Mesenteric fat pad (tissue), 1 donor: ENCODE measurements around the gene PPP1R14C. TPM values are rescaled to one million over a fixed set of nuclear protein-coding genes. Genes with fewer than 3 reads are reported as not detected.
"Not testable (repeated sequence)": the region's sequence is repeated elsewhere in the genome, so short reads cannot be mapped to it uniquely, and the experiment has no call there.

Experiments used
- DNase-seq: peaks from one replicate; pipeline ENCODE4 v3.0.0-alpha.2; 2020; ENCODE audit warnings: low spot score
- total RNA-seq: library from RNA; stranded (reverse); fragmentation: NEBNext Ultra II Directional; extraction: Animal tissue kit (Norgen Biotek cat#: 25700); gene quantifications from one replicate; pipeline ENCODE4 v1.2.1, GENCODE V29; 2021
- donor health status: DM: yes; HTN: yes; CAD: no.

Gene PPP1R14C
- total RNA-seq, 1 donor from 2014 or later, result 0.26 TPM

DNA sequence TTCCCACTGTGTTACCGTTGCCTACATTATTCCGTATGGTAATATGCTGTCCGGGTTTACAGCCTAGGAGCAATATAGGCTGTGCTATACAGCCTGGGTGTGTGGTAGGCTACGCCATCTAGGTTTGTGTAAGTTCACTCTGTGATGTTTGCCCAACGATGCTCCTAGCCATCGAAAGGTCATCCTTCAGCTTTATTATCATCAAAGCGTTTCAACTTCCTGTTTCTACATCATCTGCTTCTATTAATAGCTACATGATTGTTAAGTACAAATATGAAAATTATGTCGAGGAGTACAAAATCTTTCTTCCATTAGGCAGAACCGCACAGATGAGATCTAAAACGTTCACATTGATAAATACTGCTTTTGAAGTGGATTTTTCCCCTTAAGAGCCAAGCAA is 69.9 kb downstream of the PPP1R14C start:
- DNase-seq, result no peak

DNA sequence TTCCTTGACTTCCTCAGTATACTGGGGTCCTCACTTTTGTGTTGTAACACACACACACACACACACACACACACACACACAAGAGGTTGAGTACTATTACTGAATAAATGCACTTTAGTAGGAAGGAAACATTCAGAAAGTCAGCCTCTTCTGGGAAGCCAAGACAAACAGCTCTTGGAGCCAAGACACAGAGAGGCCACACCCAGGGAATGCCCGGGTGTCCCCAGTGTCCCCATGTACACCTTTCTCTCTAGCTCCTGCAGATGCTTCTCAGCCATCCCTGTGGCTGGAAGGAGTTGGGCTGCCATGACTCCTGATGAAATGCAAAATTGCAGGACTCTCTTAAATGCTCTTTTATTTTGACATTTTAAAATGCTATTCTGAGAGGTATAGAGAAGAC is 70.5 kb downstream of the PPP1R14C start:
- no peak for DNase-seq

DNA sequence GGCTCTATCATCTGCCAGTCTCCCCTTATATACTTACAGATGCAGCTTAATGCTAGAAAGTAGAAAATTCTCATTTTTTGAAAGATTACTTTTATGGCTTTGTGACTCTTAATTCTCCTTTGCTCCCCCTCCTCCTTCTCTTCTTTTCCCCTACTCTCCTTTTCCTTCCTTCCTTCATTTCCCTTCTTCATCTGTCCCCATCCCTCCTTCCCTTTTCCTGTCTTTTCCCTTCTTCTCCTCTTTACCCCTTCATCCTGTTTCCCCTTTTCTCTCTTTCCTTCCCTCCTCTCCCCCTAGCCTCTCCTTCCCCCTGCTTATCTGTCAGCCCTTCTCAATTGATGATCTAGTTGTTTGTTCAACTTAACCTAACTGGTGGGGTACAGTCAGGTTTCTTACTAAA is 71.5 kb downstream of the PPP1R14C start:
- DNase-seq, result no peak

DNA sequence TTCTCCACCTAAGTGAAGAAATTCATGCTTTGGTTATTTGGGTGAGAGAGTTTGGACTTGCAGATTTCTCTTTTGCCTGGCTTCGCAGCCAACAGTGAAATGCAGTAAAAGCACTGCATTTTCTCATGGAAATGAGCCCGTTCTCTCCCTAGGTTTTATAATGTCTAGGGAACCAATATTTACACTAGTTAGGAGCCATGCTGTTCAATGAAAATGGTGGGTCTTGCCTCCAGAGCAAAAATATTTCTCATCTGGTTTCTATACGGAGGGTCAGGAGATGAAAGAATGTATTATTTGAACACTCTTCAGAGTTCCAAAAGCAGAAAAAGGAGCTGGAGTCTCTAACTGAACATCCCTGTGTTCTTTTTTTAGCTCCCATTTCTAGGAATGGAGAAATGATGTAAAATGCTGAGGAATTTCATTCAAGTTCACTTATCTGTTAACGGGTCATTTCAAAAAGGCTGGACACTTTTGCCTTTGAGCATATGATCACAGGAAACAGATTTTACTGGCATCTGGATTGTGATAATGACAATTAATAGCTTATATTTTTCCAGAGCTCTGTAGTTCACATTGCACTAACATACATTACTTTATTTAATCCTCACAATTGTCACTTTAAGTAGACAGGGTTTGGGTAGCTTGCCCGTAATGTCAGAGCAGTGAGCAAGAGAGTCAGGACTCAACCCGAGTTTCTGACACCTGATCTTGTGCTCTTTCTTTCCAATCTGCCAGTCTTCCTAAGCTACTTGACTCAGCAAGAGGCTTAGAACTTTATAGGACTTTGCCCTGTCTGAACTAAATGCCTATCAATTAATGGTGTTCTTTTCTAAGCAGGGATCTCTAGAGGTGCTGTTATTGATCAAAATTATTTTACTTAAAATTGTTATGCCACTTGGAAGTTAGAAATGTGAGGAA is 78.0 kb downstream of the PPP1R14C start:
- no peak for DNase-seq

DNA sequence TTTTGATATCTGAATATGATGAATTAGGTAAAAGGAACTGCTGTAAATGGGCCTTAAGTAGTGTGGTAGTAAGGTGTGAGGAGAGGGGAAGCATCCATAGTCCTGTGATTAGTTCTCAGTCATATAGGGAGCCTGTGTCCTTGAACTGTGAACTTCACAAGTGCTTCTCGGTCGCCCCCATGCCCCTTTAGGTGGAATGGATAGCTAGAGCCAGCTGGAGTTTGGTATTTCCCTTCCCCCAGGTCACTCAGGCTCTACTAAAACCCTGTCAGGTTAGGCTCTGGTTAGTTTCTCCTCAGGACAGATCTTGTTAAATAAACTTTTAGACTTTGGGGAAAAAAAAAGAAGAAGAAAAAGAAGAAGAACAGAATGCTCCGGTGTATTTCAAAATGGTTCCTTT is 82.0 kb downstream of the PPP1R14C start:
- no peak for DNase-seq

DNA sequence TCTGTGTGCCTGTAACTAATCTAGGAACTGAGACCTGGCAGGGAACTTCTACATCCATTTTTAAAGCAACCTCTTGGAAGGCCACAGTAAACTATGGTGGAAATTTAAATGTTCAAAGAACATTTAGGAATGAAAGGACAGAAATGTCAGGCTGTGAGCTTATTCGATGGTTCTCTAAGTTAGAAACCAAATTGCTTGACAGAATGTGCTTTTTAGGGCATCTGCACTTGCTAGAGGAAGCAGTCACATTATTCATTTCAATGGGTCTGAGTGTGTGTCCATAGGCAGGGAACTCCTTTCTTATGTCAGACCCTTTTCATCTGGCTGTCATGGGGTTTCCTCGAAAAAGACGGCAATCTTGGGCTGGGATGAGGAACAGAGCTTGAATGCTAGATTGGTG is 84.4 kb downstream of the PPP1R14C start:
- no peak for DNase-seq

DNA sequence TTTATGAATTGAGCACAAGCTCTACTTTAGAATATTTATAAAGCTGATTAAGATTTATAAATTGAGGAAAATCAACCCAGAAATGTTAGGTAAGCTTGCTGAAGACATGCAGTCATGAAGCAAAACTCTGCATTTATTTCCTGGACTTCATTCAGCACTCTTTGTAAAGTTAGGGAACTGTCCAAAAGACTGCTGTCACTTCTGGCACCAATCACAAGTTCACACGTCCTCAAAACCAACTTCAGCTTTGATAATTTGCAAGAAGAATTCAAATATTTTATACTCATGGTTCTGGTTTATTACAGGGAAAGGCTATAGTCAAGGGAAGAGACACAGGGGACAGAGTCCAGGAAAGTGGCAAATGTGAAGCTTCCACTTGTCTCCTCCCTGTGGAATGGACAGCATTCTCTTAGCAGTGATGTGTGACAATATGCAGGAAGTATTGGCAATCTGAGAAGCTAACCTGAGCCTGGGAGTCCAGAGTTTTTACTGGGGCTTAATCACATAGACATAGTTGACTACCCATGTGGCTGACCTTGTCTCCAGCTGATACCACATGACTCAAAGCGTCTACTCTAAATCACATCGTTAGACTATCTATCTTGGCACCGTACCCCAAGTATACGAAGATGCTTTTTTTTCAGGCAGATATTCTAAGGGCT is 85.4 kb downstream of the PPP1R14C start:
- DNase-seq, result no peak

DNA sequence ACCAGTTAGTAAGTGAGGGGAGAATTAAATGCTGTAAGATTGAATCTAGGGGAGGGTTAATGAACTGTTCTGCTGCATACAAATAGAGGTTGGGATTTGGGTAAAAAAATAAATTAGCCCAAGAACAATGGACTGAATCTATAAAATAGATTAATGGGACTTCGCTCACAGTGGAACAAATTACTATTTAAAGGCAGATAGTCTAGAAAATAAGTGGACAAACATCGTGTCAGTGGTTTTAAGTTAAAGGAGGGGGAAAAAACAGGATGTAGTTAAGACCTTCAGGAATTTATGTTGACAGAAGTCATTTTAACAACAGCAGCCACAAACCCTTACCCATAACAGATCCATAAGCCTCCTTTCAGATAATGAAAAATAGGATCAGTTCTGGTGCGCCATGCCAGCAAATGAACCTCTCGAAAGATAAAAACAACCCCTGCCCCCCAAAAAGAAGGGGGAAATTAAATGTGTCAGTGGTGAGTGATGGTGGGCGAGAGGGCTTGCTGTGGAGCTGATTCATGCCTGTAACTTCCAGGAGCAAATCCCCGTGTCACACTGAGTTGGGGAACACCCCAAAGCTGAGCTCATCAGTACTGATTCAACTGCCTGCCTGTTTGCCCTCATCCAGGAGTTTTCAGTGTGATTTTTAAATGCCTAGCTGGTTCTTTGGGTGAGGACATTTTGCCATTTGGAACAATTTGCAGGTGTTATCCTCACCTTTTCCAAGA is 86.8 kb downstream of the PPP1R14C start:
- no peak for DNase-seq

DNA sequence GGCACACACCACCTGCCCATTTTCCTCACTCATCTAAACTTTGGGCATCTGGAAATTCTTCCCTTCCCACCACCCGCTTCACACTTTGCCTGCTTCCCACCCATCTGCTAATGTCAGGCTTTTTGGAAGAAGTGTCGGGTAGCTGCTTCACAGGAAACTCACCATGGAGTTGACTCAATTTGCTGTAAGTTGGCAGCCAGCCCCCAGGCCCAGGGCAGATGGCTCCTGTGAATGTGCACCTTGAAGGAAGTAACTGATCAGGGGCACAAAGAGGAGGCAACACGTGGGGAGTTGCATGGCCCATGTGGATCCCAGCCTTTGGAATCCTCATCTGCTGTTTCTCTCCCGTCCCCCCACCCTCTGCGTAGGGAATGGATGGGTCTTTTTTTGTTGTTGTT is 87.3 kb downstream of the PPP1R14C start:
- DNase-seq, result no peak

DNA sequence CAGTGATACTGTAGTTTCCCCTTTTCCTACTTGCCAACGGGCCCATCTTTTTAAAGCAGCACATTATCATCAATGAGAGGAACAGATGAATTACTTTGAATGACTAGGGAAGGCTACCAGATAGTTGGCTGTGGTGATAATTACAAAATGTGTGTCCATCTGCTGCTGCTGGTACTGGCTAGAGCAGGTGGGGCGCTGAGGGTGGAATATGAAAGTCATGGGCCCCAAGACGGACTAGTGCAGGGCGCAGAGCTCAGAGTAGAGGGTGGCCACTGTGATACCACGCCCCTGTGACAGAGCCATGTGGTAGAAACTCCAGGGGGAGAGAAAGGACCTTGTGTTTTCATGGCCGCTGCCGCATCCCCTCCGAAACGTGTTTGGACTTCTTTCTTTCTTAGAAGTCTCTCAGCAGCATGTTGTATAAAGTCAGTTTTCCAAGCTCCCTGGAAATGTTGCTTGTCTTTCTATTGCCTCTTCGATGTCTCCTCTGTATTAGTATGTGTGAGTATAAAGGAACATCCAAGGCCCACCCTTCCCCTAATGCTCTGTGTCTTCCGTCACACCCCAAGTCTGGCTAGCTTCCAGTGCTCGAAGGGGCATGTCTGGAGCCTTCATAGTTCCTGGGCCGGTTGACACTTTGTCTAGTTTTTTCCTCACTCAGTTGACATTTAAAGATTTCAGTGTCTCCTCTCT is 88.1 kb downstream of the PPP1R14C start:
- no peak for DNase-seq

DNA sequence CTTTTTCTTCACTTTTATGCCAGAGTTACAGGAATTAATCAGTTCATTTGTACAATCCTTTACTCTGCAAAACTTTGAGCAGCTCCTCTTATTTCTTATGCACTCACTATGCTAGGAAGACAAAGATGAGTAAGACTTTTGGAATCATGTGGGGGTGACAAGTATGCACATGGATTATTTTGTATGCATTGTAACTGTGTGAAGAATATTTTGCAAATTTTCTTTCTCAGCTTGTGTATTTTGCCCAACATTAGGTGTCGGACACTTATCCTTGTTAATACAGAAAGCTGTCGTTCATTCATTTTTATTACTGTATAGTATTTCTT is 88.6 kb downstream of the PPP1R14C start:
- DNase-seq, result no peak

DNA sequence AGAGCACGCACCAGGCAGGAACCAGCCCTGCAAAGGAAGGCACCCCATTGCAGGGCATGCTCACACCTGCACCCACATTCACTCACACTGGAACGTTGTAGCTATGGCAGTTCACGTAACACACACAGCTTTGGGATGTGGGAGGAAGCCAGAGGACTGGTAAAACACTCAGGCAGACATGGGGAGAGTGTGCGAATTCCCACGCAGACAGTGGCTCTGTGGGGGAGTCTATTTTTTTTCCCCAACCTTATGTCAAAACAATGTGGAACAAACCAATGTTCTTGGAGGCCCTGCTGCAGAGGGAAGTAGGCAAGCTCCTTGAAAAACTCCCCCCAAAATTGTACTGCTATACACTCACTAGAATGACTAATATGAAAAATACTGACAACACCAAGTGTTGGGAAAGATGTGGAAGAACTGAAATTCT is 91.0 kb downstream of the PPP1R14C start:
- DNase-seq, result no peak

DNA sequence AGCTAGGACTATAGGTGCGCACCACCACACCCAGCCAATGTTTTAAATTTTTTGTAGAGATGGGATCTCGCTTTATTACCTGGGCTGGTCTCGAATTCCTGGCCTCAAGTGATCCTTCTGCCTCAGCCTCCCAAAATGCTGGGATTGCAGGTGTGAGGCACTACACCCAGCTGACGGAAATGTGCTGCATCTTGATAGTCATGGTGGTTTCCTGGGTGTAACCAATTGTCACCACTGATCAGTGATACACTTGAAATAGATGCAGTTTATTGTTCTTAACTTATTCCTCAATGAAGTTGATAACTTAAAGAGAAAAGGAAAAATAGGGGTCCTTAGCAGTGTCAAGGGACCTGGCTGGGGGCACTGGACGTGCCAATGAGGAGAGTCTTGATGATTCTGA is 92.4 kb downstream of the PPP1R14C start:
- no peak for DNase-seq

DNA sequence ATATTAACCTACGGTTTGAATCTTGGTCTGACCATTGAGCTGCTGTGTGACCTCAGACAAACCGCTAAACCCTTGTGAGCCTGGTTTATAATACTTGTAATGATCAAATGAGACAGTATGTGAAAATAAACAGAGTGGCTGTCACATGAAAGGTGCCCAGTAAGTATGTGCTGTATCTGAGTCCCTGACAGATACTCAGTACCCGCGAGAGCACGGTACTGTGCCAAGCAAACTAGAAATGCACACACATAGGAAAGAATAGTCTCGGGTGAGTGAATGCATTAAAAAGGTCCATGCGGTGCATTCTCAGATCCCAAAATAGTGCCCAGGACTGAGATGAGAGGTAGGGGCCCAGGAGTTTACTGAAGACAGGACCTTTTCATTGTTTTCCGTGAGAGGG is 93.3 kb downstream of the PPP1R14C start:
- no peak for DNase-seq

DNA sequence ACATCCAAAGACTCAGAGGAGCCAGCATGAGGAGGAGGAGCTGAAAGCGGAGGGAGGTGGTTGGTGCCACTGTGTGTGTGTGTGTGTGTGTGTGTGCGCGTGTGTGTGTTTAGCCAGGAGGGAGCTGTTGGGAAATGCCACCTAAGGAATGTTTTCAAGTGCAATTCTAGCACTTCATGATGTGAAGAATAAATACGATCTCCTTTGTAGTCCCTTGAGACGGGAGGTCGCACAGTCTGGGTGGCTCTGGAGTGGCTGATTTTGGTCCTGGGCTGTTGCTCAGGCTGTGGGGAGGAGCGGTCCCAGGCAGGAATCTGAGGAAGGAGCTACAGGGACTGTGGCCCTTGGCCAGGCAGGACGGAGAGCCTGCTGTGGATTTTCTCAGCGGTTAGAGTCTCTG is 93.7 kb downstream of the PPP1R14C start:
- DNase-seq, result no peak

DNA sequence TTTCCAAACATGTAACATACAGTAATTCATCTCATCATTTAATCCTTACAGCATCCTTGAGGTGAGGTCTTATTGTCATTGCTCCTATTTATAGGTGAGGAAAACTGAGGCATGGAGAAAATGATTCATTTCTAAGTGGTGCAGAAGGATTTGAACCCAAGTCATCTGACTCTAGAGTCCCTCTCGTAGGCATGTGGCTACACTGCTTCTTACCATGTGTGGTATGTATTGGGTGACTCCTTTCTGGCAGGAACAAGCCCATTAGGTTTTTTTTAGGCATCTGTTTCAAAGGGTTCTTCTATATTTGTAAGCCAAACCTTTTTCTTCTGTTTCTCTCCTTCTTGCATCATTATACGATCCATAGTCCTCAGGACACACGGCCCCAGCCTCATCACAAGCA is 94.8 kb downstream of the PPP1R14C start:
- DNase-seq, result no peak

DNA sequence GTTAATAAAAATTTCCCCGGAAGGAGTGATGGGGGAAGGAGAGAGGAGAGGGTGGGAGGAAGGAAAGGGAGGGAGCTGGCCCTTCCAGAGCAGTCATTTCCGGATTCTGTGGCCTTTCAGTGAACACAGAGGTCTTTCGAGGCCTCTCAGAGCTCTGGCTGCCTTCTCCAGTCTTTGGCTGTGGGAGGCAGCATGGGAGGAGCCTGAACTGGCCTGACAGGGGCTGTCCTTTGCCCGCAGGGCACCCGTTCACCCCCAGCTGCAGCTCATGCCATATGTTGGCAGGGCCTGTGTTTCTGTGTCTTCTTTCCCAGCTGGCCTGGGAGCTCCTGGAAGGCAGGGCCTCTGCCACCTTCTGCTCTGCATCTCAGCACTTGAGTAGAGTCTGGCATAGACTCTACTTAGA is 95.5 kb downstream of the PPP1R14C start:
- no peak for DNase-seq

DNA sequence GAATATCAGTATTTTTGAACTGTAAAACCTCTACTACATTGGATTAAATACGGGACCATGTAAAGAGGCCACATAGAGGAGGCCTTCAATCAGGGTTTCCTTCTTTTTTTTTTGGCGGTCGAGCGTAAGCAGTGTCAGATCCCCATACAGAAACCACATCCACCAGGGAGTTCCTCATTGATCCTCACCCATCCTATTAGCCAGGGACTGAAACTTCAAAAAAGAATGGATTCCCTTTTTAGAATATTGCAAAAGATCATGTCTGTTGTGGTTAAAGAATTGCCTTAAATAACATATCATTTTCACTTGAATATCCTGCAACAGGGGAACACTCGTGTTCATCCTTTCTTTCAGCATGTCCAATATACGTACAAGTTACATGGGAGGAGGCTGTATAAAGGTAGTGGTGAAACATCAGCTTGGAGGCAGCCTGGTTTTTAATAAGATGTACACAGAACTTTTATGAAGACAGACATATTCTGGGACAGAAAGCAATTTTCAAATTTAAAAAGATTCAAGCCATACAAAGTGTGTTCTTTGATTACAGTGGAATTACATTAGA is 96.1 kb downstream of the PPP1R14C start:
- DNase-seq, result no peak

DNA sequence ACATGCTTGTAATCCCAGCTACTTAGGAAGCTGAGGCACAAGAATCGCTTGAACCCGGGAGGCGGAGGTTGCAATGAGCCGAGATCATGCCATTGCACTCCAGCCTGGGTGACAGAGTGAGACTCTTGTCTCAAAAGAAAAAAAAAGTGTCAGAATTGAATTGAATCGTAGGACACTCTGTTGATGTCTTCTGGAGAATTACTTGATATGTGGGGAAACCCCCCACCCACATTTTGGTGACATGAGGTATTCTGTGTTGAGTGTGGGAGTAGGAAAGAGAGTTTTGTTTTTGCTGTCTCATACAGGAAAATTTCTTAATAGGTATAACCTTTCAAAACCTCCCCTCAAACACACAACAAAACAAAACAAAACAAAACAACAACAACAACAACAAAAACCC is 98.9 kb downstream of the PPP1R14C start:
- DNase-seq, result not testable (repeated sequence)

DNA sequence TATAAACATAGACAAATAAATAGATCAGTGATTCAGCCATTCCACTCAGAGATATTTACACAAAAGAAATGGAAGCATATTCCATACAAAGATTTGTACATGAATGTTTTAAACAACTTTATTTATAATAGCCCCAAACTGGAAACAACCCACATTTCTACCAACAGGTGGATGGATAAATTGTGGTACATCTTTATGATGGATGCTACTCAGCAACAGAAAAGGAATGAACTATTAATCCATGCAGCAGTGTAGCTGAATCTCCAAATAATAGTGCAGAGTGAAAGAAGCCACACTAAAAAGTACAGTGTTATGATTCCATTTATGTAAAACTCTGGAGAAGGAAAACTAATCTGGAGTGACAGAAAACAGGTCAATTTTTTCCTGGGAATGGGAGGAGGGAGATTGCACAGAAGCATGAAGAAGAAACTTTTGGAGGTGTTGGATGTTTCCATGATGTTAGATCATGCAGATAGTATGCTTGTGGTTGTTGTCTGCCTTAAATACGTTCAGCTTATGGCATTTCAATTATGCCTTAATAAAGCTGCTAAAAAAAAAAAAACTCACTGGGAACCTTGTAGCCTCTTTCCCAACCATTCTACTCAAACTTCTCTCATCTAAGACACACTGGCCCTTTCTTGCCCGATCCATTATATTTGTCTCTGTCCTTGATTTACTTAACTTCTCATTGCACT is 100.9 kb downstream of the PPP1R14C start:
- no peak for DNase-seq
